SU-DHL-6 (cell line): ENCODE results near the gene MEMO1.

Experiments used
- H2AFZ ChIP-seq: fragments of 200-600 bp; sonication (generic); 2 replicates; pipeline ENCODE4 v1.6.1; 2014; ENCODE audit warnings: low read depth, mild to moderate bottlenecking, moderate library complexity, mixed read lengths, antibody characterized with exemption, low read length; ENCODE audit not compliant: severe bottlenecking
- H3F3A ChIP-seq: fragments of 200-600 bp; shearing (Covaris generic); 2 replicates; pipeline ENCODE4 v1.6.0; 2016; ENCODE audit warnings: antibody characterized with exemption, mild to moderate bottlenecking; ENCODE audit not compliant: insufficient read depth
- H3K27ac ChIP-seq: fragments of 200-600 bp; sonication (generic); 2 replicates; pipeline ENCODE4 v1.5.1; 2016; ENCODE audit warnings: low read depth, mild to moderate bottlenecking, low read length, moderate library complexity, mixed read lengths
- H3K27me3 ChIP-seq: fragments of 200-600 bp; sonication (generic), shearing (Covaris generic); 2 replicates; pipeline ENCODE4 v1.6.0; 2014; ENCODE audit warnings: mild to moderate bottlenecking, low read length
- H3K36me3 ChIP-seq: fragments of 200-600 bp; sonication (generic); 2 replicates; pipeline ENCODE4 v1.6.1; 2014; ENCODE audit warnings: mild to moderate bottlenecking, low read length, mixed read lengths
- H3K4me2 ChIP-seq: fragments of 300-600, 200-600 bp; shearing (Covaris generic), sonication (generic); 2 replicates; pipeline ENCODE4 v1.6.0; 2014; ENCODE audit warnings: low read length, low read depth, mild to moderate bottlenecking; ENCODE audit not compliant: poor library complexity, severe bottlenecking
- H3K4me3 ChIP-seq: fragments of 200-600 bp; sonication (generic); 2 replicates; pipeline ENCODE4 v1.5.1; 2014; ENCODE audit warnings: antibody characterized with exemption, low read length, mild to moderate bottlenecking, mixed read lengths; ENCODE audit not compliant: insufficient read depth, poor library complexity, severe bottlenecking
- H3K79me2 ChIP-seq: fragments of 200-600 bp; sonication (generic); 2 replicates; pipeline ENCODE4 v1.6.1; 2014; ENCODE audit warnings: mild to moderate bottlenecking, low read length, moderate library complexity; ENCODE audit not compliant: insufficient read depth
- H3K9ac ChIP-seq: fragments of 200-600 bp; sonication (generic); 2 replicates; pipeline ENCODE4 v1.7.0; 2014; ENCODE audit warnings: mild to moderate bottlenecking, low read length
- H3K9me2 ChIP-seq: fragments of 200-600 bp; sonication (generic); replicated peaks from 2 replicates; pipeline ENCODE4 v1.6.1; 2014; ENCODE audit warnings: low read length; ENCODE audit not compliant: insufficient read depth
- H3K9me3 ChIP-seq: fragments of 200-600 bp; sonication (generic); 2 replicates; pipeline ENCODE4 v1.6.1; 2014; ENCODE audit warnings: low read length, mixed read lengths; ENCODE audit not compliant: insufficient read depth
- H4K20me1 ChIP-seq: fragments of 200-600 bp; sonication (generic); 2 replicates; pipeline ENCODE4 v1.6.1; 2014; ENCODE audit warnings: low read depth, mild to moderate bottlenecking, antibody characterized with exemption, low read length, moderate library complexity, mixed read lengths
- CTCF ChIP-seq: fragments of 200-600 bp; sonication (generic); IDR thresholded peaks from one replicate; pipeline ENCODE4 v1.5.1; 2017; ENCODE audit warnings: antibody characterized with exemption, mild to moderate bottlenecking, low read length, moderate library complexity; ENCODE audit not compliant: insufficient read depth, poor library complexity, severe bottlenecking
- EZH2phosphoT487 ChIP-seq: fragments of 200-600 bp; sonication (generic), shearing (Covaris generic); conservative IDR thresholded peaks from 2 replicates; pipeline ENCODE4 v1.6.1; 2018; ENCODE audit warnings: mild to moderate bottlenecking, antibody characterized with exemption, low read length, moderate library complexity, mixed read lengths

The MEMO1 gene

GRCh38 chr2:32003791-32004190 lies 7.0 kb downstream of the MEMO1 start:
- Histone ChIP-seq H3K36me3 (peaks cover 2% of the 10 kb centered on the region; the same call in 1 of the 2 replicates), H3K4me2 (no peak overlapping the region), H3K79me2 (peaks cover 97% of the 10 kb centered on the region), H3K27ac (no peak overlapping the region), H3K27me3 (no peaks in the 10 kb centered on the region), H3K4me3 (no peak overlapping the region), H3F3A (peaks cover 8% of the 10 kb centered on the region; the same call in 1 of the 2 replicates), H2AFZ (no peak overlapping the region), H3K9me3 (no peaks in the 10 kb centered on the region), H3K9ac (no peak overlapping the region), H4K20me1 (peaks cover 29% of the 10 kb centered on the region; the same call in 1 of the 2 replicates), H3K9me2 (no peaks in the 10 kb centered on the region)
- TF ChIP-seq EZH2phosphoT487 (no peak), CTCF (no peak)

GRCh38 chr2:32002406-32002805 lies 8.4 kb downstream of the MEMO1 start:
- Histone ChIP-seq H3K79me2 (peaks cover 97% of the 10 kb centered on the region), H2AFZ (no peak overlapping the region), H3K36me3 (peaks cover 2% of the 10 kb centered on the region; the same call in 1 of the 2 replicates), H3K9me3 (no peaks in the 10 kb centered on the region), H3K27ac (no peak overlapping the region), H3K4me3 (no peak overlapping the region), H3K4me2 (no peak overlapping the region), H3K9me2 (no peaks in the 10 kb centered on the region), H3K27me3 (no peaks in the 10 kb centered on the region), H3K9ac (no peak overlapping the region), H3F3A (peaks cover 14% of the 10 kb centered on the region), H4K20me1 (peaks cover 22% of the 10 kb centered on the region; the same call in 1 of the 2 replicates)
- TF ChIP-seq CTCF (no peak), EZH2phosphoT487 (no peak)

- no peak overlapping the region for H3K4me2 ChIP-seq
- H3K9me3 ChIP-seq = no peaks in the 10 kb centered on the region
- no peak overlapping the region for H3K27ac ChIP-seq
- peaks cover 97% of the 10 kb centered on the region for H3K79me2 ChIP-seq
- TF ChIP-seq CTCF = no peak
- TF ChIP-seq EZH2phosphoT487 = no peak
- peaks cover 10% of the 10 kb centered on the region; the same call in 1 of the 2 replicates for H4K20me1 ChIP-seq
- H3K4me3 ChIP-seq = no peak overlapping the region
- peaks cover 2% of the 10 kb centered on the region; the same call in 1 of the 2 replicates for H3K36me3 ChIP-seq
- H3K9ac ChIP-seq = no peak overlapping the region
- no peak overlapping the region for H2AFZ ChIP-seq
- H3K9me2 ChIP-seq = no peaks in the 10 kb centered on the region
- peaks cover 20% of the 10 kb centered on the region for H3F3A ChIP-seq
- H3K27me3 ChIP-seq = no peaks in the 10 kb centered on the region
Observed at GRCh38 chr2:31999438-31999837, 11.4 kb downstream of the MEMO1 start.
